Colonic mucosa (tissue), 4 donors: Measurements from ENCODE around the gene MYL3. TPM values are rescaled to one million over a fixed set of nuclear protein-coding genes. Genes with fewer than 3 reads are reported as not detected.
A peak's percentile ranks its signal among the peaks of the same experiment; 100 is the strongest.

Experiments used
- DNase-seq: peaks from one replicate; pipeline ENCODE4 v3.0.0-alpha.2; 2020
- H3K27ac ChIP-seq: fragments of 200-600 bp; one replicate; pipeline ENCODE4 v1.8.0; 2021
- H3K27me3 ChIP-seq: fragments of 200-600 bp; one replicate; pipeline ENCODE4 v1.8.0; 2021
- H3K36me3 ChIP-seq: fragments of 200-600 bp; one replicate; pipeline ENCODE4 v1.8.0; 2021
- H3K4me1 ChIP-seq: fragments of 200-600 bp; one replicate; pipeline ENCODE4 v1.8.0; 2021; ENCODE audit warnings: mild to moderate bottlenecking
- H3K4me3 ChIP-seq: fragments of 200-600 bp; one replicate; pipeline ENCODE4 v1.8.0; 2021
- H3K9ac ChIP-seq, 2 donors: one replicate each; pipeline ENCODE4 v1.7.0; 2013; ENCODE audit warnings: control low read depth in 2 of 2, low read depth in 2 of 2, low read length in 2 of 2
- H3K9me3 ChIP-seq: fragments of 200-600 bp; one replicate; pipeline ENCODE4 v1.8.0; 2021
- CTCF ChIP-seq: fragments of 200-600 bp; IDR thresholded peaks from one replicate; pipeline ENCODE4 v1.8.0; 2022; ENCODE audit warnings: antibody characterized with exemption, mild to moderate bottlenecking
- intact Hi-C: fragments of 100-400 bp; cut with DNase I; formaldehyde crosslinking; loops from one replicate; pipeline ENCODE4 v1.14.1; 2022
- total RNA-seq, 2 donors: library from RNA; stranded (reverse); fragmentation: NEBNext Ultra II Directional in 1 of 2; extraction: Animal tissue kit (Norgen Biotek cat#: 25700) in 1 of 2; gene quantifications; one replicate each; pipeline ENCODE4 v1.2.1, GENCODE V29; 2021
- donor health status: healthy.
- donor health status: DM: no; HTN: no; CAD: no.
- donor health status: DM: no; HTN: no; CAD: no.

MYL3 gene
- total RNA-seq, 2 donors from 2014 or later: 1.7 TPM; not detected in 1

- Histone ChIP-seq H3K27me3 (peaks cover 43% of the 10 kb centered on the region), H3K36me3 (no peaks in the 10 kb centered on the region), H3K4me3 (peak overlapping the region; percentile 27), H3K4me1 (peaks cover 7% of the 10 kb centered on the region), H3K9me3 (no peaks in the 10 kb centered on the region), H3K27ac (no peak overlapping the region), H3K9ac (peak overlapping the region; percentile 12 to 35)
- intact Hi-C loops: no loop called here
- no peak for DNase-seq
- TF ChIP-seq CTCF: no peak
These were observed 20.0 kb upstream of the MYL3 start for GRCh38 chr3:46883054-46883829.

GRCh38 chr3:46882377-46883053, 19.3 kb upstream of the MYL3 start:
- intact Hi-C loops: no loop called here
- Histone ChIP-seq H3K4me1 (peaks cover 7% of the 10 kb centered on the region), H3K4me3 (peak overlapping the region; percentile 27), H3K9ac (peak overlapping the region in 1 of 2 donors; percentile 43), H3K36me3 (no peaks in the 10 kb centered on the region), H3K27me3 (peaks cover 43% of the 10 kb centered on the region), H3K27ac (peak overlapping the region; percentile 19), H3K9me3 (no peaks in the 10 kb centered on the region)
- no peak for DNase-seq
- no peak for TF ChIP-seq CTCF

- no peak for TF ChIP-seq CTCF
- no peak for DNase-seq
- H3K4me1 ChIP-seq: peaks cover 7% of the 10 kb centered on the region
- H3K27ac ChIP-seq: peak overlapping the region; percentile 19
- no peaks in the 10 kb centered on the region for H3K9me3 ChIP-seq
- peak overlapping the region in 1 of 2 donors; percentile 43 for H3K9ac ChIP-seq
- intact Hi-C loops: no loop called here
- H3K36me3 ChIP-seq: no peaks in the 10 kb centered on the region
- H3K27me3 ChIP-seq: peaks cover 43% of the 10 kb centered on the region
- peak overlapping the region; percentile 27 for H3K4me3 ChIP-seq
These were observed 18.5 kb upstream of the MYL3 start for GRCh38 chr3:46881596-46882376.

GRCh38 chr3:46880884-46881595, 17.8 kb upstream of the MYL3 start:
- Histone ChIP-seq H3K36me3 (no peaks in the 10 kb centered on the region), H3K9ac (peak overlapping the region in 1 of 2 donors; percentile 43), H3K4me3 (peak overlapping the region; percentile 27), H3K9me3 (no peaks in the 10 kb centered on the region), H3K27me3 (peaks cover 43% of the 10 kb centered on the region), H3K27ac (no peak overlapping the region), H3K4me1 (peaks cover 7% of the 10 kb centered on the region)
- intact Hi-C loops: no loop called here
- no peak for DNase-seq
- TF ChIP-seq CTCF: no peak
